DOHH2 (cell line): ENCODE measurements around the gene ASPM.

ENCODE experiments used
- H3F3A ChIP-seq: fragments of 200-600 bp; sonication (generic), shearing (Covaris generic); 2 replicates; pipeline ENCODE4 v1.6.0; 2016; ENCODE audit warnings: antibody characterized with exemption, mild to moderate bottlenecking; ENCODE audit not compliant: control insufficient read depth, insufficient read depth
- H3K27ac ChIP-seq: fragments of 200-600 bp; sonication (generic); 2 replicates; pipeline ENCODE4 v1.5.1; 2014; ENCODE audit warnings: low read depth, mild to moderate bottlenecking, low read length, moderate library complexity
- H3K27me3 ChIP-seq: fragments of 200-600 bp; sonication (generic); 2 replicates; pipeline ENCODE4 v1.6.1; 2014; ENCODE audit warnings: mild to moderate bottlenecking, low read length, mixed read lengths; ENCODE audit not compliant: control insufficient read depth
- H3K36me3 ChIP-seq: fragments of 200-600 bp; sonication (generic); 2 replicates; pipeline ENCODE4 v1.6.1; 2014; ENCODE audit warnings: mild to moderate bottlenecking, low read length, moderate library complexity, mixed read lengths; ENCODE audit not compliant: control insufficient read depth
- H3K4me1 ChIP-seq: fragments of 200-600 bp; sonication (generic); 2 replicates; pipeline ENCODE4 v1.6.1; 2014; ENCODE audit warnings: mild to moderate bottlenecking, low read length, mixed read lengths; ENCODE audit not compliant: control insufficient read depth
- H3K4me2 ChIP-seq: fragments of 200-600 bp; sonication (generic); 2 replicates; pipeline ENCODE4 v1.6.0; 2014; ENCODE audit warnings: mild to moderate bottlenecking, low read length, moderate library complexity
- H3K4me3 ChIP-seq: fragments of 200-600 bp; sonication (generic); 2 replicates; pipeline ENCODE4 v1.5.1; 2014; ENCODE audit warnings: mild to moderate bottlenecking, low read length, mixed read lengths
- H3K79me2 ChIP-seq: fragments of 200-600 bp; sonication (generic); 2 replicates; pipeline ENCODE4 v1.6.1; 2014; ENCODE audit warnings: mild to moderate bottlenecking, low read length, mixed read lengths; ENCODE audit not compliant: control insufficient read depth
- H3K9me2 ChIP-seq: fragments of 200-600 bp; sonication (generic); replicated peaks from 2 replicates; pipeline ENCODE4 v1.6.1; 2014; ENCODE audit warnings: mild to moderate bottlenecking, low read length, mixed read lengths; ENCODE audit not compliant: control insufficient read depth
- H3K9me3 ChIP-seq: fragments of 200-600 bp; sonication (generic); 2 replicates; pipeline ENCODE4 v1.6.1; 2014; ENCODE audit warnings: antibody characterized with exemption, low read length, mixed read lengths; ENCODE audit not compliant: control insufficient read depth, insufficient read depth
- H4K20me1 ChIP-seq: fragments of 200-600 bp; sonication (generic); 2 replicates; pipeline ENCODE4 v1.6.0; 2014; ENCODE audit warnings: low read depth, mild to moderate bottlenecking, antibody characterized with exemption, low read length, moderate library complexity; ENCODE audit not compliant: control insufficient read depth, insufficient read depth
- CTCF ChIP-seq: fragments of 200-600 bp; sonication (generic); IDR thresholded peaks from one replicate; pipeline ENCODE4 v1.5.1; 2014; ENCODE audit warnings: antibody characterized with exemption, mild to moderate bottlenecking, low read depth, low read length; ENCODE audit not compliant: poor library complexity, severe bottlenecking
- EZH2phosphoT487 ChIP-seq: fragments of 200-600 bp; sonication (generic); IDR thresholded peaks from 2 replicates; pipeline ENCODE4 v1.6.1; 2017; ENCODE audit warnings: borderline replicate concordance, mild to moderate bottlenecking, antibody characterized with exemption, low read length, moderate library complexity, mixed read lengths

The ASPM gene

GRCh38 chr1:197066719-197067456, 79.6 kb downstream of the ASPM start, which contains the start of gene F13B:
Gene F13B (minus strand): TSS chr1:197067260. CDS start chr1:197067223, 37 bp downstream.
- H3F3A ChIP-seq: no peaks in the 10 kb centered on the region
- H3K36me3 ChIP-seq: no peaks in the 10 kb centered on the region
- no peak within 1 kb of the TSS for H3K4me3 ChIP-seq
- 0 out of 2 replicates have a peak, but pooled peaks cover 3% of the 10 kb centered on the region for H3K27me3 ChIP-seq
- H4K20me1 ChIP-seq: no peaks in the 10 kb centered on the region
- no peaks in the 10 kb centered on the region for H3K4me1 ChIP-seq
- H3K79me2 ChIP-seq: no peaks in the 10 kb centered on the region
- no peak within 1 kb of the TSS for H3K4me2 ChIP-seq
- TF ChIP-seq EZH2phosphoT487: no peak
- H3K27ac ChIP-seq: no peak within 1 kb of the TSS
- H3K9me2 ChIP-seq: no peaks in the 10 kb centered on the region
- H3K9me3 ChIP-seq: no peaks in the 10 kb centered on the region

GRCh38 chr1:197066277-197066676, 80.2 kb downstream of the ASPM start:
- Histone ChIP-seq H3K9me2 (no peaks in the 10 kb centered on the region), H3K4me3 (no peak overlapping the region), H3K4me1 (no peaks in the 10 kb centered on the region), H3F3A (no peaks in the 10 kb centered on the region), H3K4me2 (no peak overlapping the region), H3K79me2 (no peaks in the 10 kb centered on the region), H4K20me1 (no peaks in the 10 kb centered on the region), H3K9me3 (no peaks in the 10 kb centered on the region), H3K36me3 (no peaks in the 10 kb centered on the region), H3K27ac (no peak overlapping the region), H3K27me3 (0 out of 2 replicates have a peak, but pooled peaks cover 3% of the 10 kb centered on the region)
- TF ChIP-seq EZH2phosphoT487: no peak
- no peak for TF ChIP-seq CTCF

- Histone ChIP-seq H4K20me1 (no peaks in the 10 kb centered on the region), H3K36me3 (no peaks in the 10 kb centered on the region), H3K79me2 (no peaks in the 10 kb centered on the region), H3K27ac (no peak overlapping the region), H3K9me3 (no peaks in the 10 kb centered on the region), H3F3A (no peaks in the 10 kb centered on the region), H3K9me2 (no peaks in the 10 kb centered on the region), H3K4me1 (no peaks in the 10 kb centered on the region), H3K27me3 (0 out of 2 replicates have a peak, but pooled peaks cover 3% of the 10 kb centered on the region), H3K4me2 (no peak overlapping the region), H3K4me3 (no peak overlapping the region)
- TF ChIP-seq CTCF (no peak), EZH2phosphoT487 (no peak)
These were observed 80.9 kb downstream of the ASPM start for GRCh38 chr1:197065559-197065958.

DNA sequence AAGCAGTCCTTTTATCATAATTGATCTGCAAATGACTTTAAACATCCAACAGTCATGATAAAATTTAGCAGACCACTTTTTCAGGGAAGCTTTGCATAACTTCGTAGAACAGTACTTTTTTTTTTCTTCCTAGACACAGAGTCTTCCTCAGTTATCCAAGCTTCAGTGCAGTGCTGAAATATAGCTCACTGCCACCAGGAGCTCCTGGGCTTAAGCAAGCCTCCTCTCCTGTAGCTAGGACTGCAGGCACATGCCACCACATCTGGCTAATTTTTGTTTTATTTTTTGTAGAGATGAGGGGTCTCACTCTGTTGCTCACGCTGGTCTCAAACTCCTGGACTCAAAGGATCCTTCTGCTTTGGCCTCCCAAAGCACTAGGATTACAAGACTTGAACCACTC, 83.3 kb downstream of the ASPM start:
- Histone ChIP-seq H3K27ac (no peak overlapping the region), H3K4me2 (no peak overlapping the region), H3F3A (no peaks in the 10 kb centered on the region), H3K9me2 (no peaks in the 10 kb centered on the region), H3K36me3 (no peaks in the 10 kb centered on the region), H3K27me3 (0 out of 2 replicates have a peak, but pooled peaks cover 3% of the 10 kb centered on the region), H3K79me2 (no peaks in the 10 kb centered on the region), H3K4me3 (no peak overlapping the region), H3K4me1 (no peaks in the 10 kb centered on the region), H4K20me1 (no peaks in the 10 kb centered on the region), H3K9me3 (no peaks in the 10 kb centered on the region)
- no peak for TF ChIP-seq EZH2phosphoT487
- TF ChIP-seq CTCF: no peak
